Right lung (tissue), 5 donors: ENCODE data around the gene SPARC. TPM values are rescaled to one million over a fixed set of nuclear protein-coding genes. Genes with fewer than 3 reads are reported as not detected.
A peak's percentile ranks its signal among the peaks of the same experiment; 100 is the strongest.
"Not testable (repeated sequence)": the region's sequence is repeated elsewhere in the genome, so short reads cannot be mapped to it uniquely, and the experiment has no call there.

ENCODE experiments used
- DNase-seq, 2 donors: peaks; one replicate each; pipeline ENCODE4 v3.0.0-alpha.2; 2013
- polyA plus RNA-seq, 5 donors: library from polyadenylated mRNA; unstranded; fragments of 120-200 nt; gene quantifications; one replicate each; pipeline versions ENCODE4 v1.2.1 to v1.2.3, GENCODE V29; 2013; ENCODE audit warnings: inconsistent platforms in 1 of 5, low replicate concordance in 1 of 5; ENCODE audit not compliant: insufficient read length in 5 of 5, insufficient read depth in 1 of 5

The SPARC gene
- polyA plus RNA-seq, 5 donors: 1,938 to 2,551 (median 2,167) TPM

DNA sequence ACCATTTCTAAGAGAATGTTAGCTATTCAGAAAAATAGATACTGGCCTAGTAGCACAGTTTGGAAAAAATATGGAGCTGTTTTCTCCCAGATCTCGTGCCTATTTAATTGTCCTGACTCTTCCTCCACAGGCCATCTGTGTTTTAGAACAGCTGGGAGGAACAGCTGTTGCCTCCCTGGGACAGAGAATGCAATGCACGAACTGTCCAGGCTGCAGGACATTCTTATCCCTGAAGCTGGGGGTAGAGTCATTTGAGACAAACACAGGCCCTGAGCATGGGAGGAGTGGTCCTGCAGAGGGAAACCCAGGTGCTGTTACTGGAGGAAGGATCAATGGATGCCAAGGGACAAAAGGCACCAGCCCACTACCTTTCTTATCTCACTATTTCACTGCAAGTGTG is 20.9 kb upstream of the SPARC start:
- no peak for DNase-seq

GRCh38 chr5:151706906-151707305 is 20.2 kb upstream of the SPARC start:
- no peak for DNase-seq

DNA sequence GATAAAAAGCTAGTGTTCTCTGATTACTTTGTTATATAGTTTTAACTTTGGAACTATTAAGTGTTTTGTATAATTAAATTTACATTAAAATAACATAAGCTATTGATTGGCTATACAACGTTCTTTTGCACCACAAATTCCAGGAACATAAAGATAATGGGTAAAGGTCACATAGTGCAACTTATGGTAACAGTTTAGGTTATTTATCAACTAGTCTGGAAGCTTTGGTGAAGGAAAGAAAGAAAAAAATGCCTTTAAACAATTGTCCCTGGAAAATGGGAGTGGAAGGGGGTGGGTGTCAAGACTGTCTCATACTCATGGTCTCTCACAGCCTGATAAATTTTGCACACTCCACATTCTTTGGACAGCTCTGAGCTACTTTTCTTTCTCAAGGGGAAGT is 17.1 kb upstream of the SPARC start:
- no peak for DNase-seq

DNA sequence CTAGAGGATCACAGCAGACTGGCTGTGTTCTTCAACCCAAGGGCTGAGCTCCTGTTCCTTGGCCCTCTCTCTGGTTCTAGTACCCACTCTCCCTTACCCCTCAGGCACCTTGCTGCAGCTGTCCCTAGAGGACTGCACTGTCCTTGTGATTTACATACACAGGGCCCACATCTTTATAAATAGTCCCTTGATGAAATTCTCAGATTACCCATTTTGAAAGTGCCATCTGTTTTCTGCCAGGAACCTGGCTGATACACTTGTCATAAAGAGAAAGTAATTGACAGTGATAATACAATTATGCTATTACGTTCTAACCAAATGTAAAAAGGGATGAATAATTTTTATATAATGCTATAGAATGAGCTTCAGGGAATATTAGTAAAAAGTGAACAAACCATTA is 16.5 kb upstream of the SPARC start:
- no peak for DNase-seq

DNA sequence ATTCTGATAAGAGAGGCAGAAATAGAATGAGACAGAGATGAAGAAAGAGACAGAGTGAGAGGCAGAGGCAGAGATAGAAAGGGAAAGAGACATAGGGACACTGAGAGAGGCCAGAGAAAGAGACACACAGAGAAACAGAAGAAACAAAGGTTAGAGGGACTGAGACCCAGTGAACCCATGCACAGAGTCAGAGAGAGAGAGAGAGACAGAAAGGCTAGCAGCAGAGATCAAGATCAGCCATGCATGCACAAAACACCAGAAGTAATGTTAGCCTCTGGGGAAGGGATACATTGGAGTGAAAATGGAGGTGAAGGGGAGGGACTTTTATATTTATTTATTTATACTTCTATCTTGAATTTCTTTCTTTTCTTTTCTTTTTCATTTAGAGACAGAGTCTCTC is 14.1 kb upstream of the SPARC start:
- DNase-seq: no peak

DNA sequence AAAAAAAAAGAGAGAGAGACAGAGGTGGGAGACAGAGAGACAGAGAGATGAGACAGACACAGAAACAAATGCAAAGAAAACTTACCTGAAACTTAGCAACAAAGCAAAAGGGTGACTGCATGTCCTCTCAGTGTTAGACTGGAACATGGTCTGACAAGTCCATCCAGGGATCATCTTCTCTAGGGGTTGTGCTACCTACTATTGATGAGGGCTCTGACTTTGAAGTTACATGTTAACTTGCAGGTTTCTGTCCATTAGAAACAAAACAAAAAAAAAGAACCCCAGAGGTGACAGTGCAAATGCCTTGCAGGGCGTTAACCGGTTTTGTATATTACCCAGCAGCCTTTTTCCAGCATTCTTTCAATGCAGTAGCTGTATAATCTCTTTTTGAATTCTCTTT is 13.6 kb upstream of the SPARC start:
- DNase-seq: no peak

- DNase-seq: peak; percentile 79 to 87
Observed at GRCh38 chr5:151699071-151699901, 12.6 kb upstream of the SPARC start.

DNA sequence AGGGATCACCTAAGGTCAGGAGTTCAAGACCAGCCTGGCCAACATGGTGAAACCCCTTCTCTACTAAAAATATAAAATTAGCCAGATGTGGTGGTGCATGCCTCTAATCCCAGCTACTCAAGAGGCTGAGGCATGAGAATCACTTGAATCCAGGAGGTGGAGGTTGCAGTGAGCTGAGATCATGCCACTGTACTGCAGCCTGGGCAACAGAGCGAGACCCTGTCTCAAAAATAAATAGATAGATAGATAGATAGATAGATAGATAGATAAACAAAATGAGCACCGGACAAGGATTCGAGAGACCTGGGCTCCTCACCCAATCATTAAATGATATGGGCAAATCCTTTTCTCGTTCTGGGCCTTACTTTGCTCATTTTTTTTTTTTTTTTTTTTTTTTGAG is 11.4 kb upstream of the SPARC start:
- not testable (repeated sequence) for DNase-seq

- DNase-seq: no peak
Observed at GRCh38 chr5:151697452-151697851, 10.7 kb upstream of the SPARC start.

DNA sequence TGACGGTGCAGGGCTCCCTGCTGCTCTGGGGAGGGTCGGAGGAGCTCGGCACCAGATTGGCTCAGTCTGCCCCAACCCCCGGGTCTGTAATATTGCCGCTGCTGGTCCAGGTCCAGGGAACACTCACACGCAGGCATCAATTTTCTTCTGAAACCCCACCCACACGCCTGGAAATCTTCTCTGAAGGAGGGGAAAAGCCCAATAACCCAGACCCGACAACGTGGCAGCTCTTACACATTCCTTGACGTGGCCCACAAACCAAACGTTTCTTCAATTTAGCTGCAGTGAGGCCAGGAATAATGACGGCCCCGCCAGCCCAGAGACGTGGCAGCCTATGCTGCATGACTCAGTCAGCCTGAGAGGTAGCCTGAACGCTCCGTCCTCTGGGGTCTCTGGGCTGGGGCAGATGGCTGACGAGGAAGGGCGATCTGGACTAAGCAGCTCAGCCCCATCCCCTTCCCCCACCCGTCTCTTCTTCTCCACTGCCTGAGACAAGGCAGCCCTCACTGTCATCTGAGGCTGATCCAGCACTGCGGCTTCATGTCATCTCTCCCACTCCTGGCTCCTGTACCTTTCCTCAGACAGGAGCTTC is 9.9 kb upstream of the SPARC start:
- peak; percentile 86 to 91 for DNase-seq

DNA sequence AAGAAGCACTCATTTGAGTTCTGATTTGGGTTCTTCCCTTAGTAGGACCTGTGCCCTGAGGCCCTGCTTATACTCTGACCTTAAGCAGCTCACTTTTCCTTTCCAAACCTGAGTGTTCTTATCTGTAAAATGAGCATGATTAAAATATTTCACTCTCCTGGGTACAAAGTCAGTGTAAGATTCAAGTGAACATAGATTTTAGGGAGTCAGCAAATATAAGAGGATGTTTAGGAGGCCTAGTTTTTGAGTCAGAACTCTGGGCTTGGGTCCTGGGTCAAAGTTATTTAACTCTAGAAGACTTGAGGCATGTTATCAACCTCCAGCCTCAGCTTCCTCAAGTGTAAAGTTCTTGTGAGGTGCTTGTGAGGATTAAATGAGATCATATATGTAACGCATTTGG is 8.7 kb upstream of the SPARC start:
- no peak for DNase-seq

- DNase-seq: no peak
Observed at GRCh38 chr5:151694035-151694485, 7.3 kb upstream of the SPARC start.

- no peak for DNase-seq
Observed at GRCh38 chr5:151692312-151692711, 5.6 kb upstream of the SPARC start.

- no peak for DNase-seq
Observed at GRCh38 chr5:151691706-151692105, 5.0 kb upstream of the SPARC start.

DNA sequence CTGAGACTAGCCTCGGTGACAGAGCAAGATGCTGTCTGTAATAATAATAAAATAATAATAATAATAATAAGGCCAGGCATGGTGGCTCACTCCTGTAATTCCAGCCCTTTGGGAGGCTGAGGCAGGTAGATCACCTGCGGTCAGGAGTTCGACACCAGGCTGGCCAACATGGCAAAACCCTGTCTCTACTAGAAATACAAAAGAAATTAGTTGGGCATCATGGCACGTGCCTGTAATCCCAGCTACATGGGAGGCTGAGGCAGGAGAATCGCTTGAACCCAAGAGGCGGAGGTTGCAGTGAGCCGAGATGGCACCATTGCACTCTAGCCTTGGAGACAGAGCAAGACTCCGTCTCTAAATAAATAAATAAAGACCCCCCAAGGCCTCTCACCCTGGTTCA is 2.9 kb upstream of the SPARC start:
- not testable (repeated sequence) for DNase-seq

GRCh38 chr5:151688436-151688835 is 1.7 kb upstream of the SPARC start:
- no peak for DNase-seq

- DNase-seq: no peak
Observed at GRCh38 chr5:151685749-151686673, 704 bp downstream of the SPARC start.

DNA sequence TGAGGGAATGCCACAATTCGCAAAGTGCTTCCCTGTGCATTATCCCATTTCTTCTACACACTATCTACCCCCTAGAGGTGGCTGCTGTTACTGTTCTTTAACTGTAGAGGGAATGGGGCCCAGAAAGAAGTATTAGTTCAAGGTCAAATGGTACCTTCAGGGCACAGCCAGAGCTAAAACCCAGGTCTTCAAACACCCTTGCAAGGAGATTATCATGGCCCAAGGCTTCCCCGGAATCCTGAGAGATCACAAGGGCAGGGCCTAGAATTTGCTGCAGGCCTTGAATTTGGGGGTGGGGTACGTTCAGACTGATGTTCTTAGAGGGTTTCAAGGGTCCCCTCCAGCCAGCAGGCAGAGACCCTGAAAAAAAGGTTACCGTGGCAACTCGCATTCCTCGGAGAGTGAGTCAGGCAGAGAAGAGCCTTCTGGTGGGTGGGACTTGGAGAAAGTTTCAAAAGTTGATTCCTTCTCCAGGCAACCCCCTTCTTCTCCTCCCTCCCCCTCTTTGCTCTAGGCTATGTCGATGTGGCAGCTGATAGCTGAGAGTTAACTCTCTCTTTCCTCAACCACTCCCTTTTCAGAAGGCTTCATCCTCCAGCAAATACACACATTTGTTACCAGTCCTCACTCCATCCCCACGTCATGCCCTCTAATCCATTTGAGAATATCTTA is 1.9 kb downstream of the SPARC start:
- peak; percentile 89 to 94 for DNase-seq

DNA sequence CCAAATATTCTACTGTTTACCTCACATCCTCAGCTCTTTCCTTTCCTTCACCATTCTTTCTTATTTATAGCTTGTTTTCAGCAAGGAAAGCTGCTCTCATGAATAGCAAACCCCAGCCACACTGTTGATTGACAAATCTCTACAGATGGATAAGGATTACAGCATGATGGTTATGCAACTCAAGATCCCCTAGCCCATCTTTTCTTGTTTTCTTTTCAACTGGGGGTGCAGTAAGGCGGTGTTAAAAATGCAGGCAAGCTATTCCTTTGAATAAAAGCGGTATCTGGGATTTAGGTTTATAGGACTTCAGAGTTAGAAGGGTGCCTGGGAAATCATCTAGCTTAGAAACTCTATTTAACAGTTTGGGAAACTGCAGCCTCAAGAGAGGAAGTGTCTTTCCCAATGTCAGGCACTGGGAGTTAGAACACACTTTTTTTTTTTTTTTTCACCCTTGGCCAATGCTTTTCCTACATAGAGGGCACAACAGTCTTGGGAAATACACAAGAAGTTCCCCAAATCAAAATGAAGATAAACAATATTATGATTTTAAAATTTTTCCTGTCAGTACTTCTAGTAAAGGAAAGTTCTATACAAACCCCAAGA is 2.6 kb downstream of the SPARC start:
- DNase-seq: no peak

DNA sequence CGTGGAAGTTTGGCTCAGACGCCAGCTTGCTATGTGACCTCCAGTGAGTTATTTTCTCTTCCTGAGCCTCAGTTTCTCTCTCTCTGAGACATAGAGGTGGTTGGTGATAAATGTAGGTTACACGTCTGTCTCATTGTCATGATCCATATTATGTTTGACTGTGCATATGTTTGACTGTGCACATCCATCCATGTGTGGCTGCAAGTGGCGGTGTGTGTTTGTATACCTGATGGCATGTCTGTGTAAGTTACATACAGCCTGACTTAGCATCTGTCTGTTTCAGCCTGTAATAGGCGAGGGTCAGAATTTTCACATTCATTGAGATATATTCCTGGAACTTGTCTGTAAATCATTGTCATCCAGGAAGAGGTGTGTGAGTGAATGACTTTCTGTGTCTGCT is 3.3 kb downstream of the SPARC start:
- DNase-seq: no peak

GRCh38 chr5:151682751-151683331 is 3.9 kb downstream of the SPARC start:
- DNase-seq: no peak
